Measurements from ENCODE around the gene PCK2. TPM values are rescaled to one million over a fixed set of nuclear protein-coding genes. Genes with fewer than 3 reads are reported as not detected.

Gene PCK2
- total and polyA plus RNA-seq, 2 of the 13 experiments (the other 11 are each of a cell fraction or from before 2014, with no cell fraction given) = 129 to 272 TPM

DNA sequence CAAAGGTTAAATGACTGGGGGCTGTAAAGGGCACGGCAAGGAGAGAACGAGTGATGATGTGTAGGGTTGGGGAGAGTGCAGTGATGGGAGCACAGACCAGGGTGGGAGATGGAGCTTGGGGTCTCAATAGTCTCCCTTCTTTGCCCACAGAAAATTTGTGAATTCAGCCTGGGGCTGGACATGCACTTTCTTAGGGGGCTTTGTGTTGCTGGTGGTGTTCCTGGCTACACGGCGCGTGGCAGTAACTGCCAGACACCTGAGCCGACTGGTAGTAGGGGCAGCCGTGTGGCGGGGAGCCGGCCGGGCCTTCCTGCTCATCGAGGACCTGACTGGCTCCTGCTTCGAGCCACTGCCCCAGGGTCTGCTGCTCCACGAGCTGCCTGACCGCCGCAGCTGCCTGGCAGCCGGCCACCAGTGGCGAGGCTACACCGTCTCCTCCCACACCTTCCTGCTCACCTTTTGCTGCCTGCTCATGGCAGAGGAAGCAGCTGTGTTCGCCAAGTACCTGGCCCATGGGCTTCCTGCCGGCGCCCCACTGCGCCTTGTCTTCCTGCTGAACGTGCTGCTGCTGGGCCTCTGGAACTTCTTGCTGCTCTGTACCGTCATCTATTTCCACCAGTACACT lies 38.1 kb downstream of the PCK2 start (continued):
- TF ChIP-seq, protein P1, sequence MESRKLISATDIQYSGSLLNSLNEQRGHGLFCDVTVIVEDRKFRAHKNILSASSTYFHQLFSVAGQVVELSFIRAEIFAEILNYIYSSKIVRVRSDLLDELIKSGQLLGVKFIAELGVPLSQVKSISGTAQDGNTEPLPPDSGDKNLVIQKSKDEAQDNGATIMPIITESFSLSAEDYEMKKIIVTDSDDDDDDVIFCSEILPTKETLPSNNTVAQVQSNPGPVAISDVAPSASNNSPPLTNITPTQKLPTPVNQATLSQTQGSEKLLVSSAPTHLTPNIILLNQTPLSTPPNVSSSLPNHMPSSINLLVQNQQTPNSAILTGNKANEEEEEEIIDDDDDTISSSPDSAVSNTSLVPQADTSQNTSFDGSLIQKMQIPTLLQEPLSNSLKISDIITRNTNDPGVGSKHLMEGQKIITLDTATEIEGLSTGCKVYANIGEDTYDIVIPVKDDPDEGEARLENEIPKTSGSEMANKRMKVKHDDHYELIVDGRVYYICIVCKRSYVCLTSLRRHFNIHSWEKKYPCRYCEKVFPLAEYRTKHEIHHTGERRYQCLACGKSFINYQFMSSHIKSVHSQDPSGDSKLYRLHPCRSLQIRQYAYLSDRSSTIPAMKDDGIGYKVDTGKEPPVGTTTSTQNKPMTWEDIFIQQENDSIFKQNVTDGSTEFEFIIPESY (CRISPR knock-in tag; IDR thresholded peaks at IDR 0.05) = peak; percentile 70
- no peak for TF ChIP-seq U2AF2 (IDR thresholded peaks at IDR 0.05; ENCODE audit: low read depth, low read length)

DNA sequence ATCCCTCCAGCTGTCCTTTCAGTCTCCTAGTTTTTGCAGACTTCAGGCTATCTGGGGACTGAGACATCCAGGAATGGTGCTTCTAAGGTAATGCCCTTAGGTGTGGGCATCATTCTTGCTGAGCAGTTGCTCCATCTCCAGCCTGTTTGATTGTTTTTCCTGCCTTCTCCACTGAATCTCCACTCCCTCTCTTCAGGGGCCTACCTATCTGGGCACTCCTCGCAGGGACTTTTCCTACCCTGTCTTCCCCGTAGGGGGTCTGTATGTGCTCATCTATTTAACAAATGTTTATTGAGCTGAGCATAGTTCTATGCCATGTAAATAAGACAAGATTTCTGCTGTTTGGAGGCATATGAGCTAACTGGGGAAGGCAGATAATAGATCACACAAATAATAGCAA lies 38.9 kb downstream of the PCK2 start:
- DNase-seq (ENCODE audit: low spot score) (no peak), FAIRE-seq (no peak), ATAC-seq (no peak)
- no peak overlapping the region for H3K9ac ChIP-seq (ENCODE audit: insufficient read depth, low read depth, low read length)
- no TSS peak for BruUV-seq (replicated peaks)
- H2AFZ ChIP-seq (ENCODE audit: low read length) = no peak overlapping the region
- in situ Hi-C loops (cut with HindIII; ENCODE audit: extremely low pct_ligation_motif_present, low pct_unique_long_range_greater_than_20kb) = loop anchor here (25.0 kb wide), 1 partner anchor 821 kb away; the partner anchor contains the start of genes BCL2L2, PABPN1 and PPP1R3E
- intact Hi-C loops (cut with micrococcal nuclease; ENCODE audit: unreplicated experiment) = no loop called here
- ChIA-PET CTCF (ENCODE audit: low intra/inter-chr PET ratio, low total read pairs) (no interaction called here), POLR2A (interaction anchor here (1.5 to 22.7 kb wide), 5 partner anchors 8 to 38 kb away, joined by 4 to 977 read pairs (median 16); partner anchors contain the start of genes DCAF11, EMC9, NRL and PCK2)
- peaks cover 64% of the 10 kb centered on the region for H3K4me1 ChIP-seq (ENCODE audit: insufficient read depth, low read length)
- H4K20me1 ChIP-seq (ENCODE audit: insufficient read depth, low read length) = peaks cover 4% of the 10 kb centered on the region; the same call in 1 of the 2 replicates
- no peaks in the 10 kb centered on the region for H3K9me3 ChIP-seq (ENCODE audit: low read length)
- H3K27ac ChIP-seq (ENCODE audit: extremely low read length, insufficient read depth, low read length) = no peak overlapping the region
- no peak overlapping the region for H3K4me3 ChIP-seq (replicated peaks in 1 of 3; ENCODE audit: insufficient read depth in 1 of 3, low read depth in 2 of 3, low read length in 3 of 3)
- peaks cover 2 to 9% of the 10 kb centered on the region in 2 experiments for H3K36me3 ChIP-seq (replicated peaks in 1 of 2; ENCODE audit: control insufficient read depth in 1 of 2, insufficient read depth in 2 of 2, low read length in 2 of 2)
- H3K79me2 ChIP-seq (ENCODE audit: insufficient read depth, low read length) = peaks cover 15% of the 10 kb centered on the region
- WGBS (ENCODE audit: low lambda C conversion rate) = 86% methylated on average over 2 of the region's 2 CpGs
- no peak overlapping the region for H3K4me2 ChIP-seq (ENCODE audit: low read depth, low read length)
- no peaks in the 10 kb centered on the region; a peak in 1 of 5 replicates for H3K27me3 ChIP-seq (ENCODE audit: control insufficient read depth in 1 of 2, insufficient read depth in 2 of 2, low read length in 2 of 2)
- TF ChIP-seq JARID2 (CRISPR knock-in tag; IDR thresholded peaks at IDR 0.05; ENCODE audit: insufficient replicate concordance) (no peak), SPEN (CRISPR knock-in tag; IDR thresholded peaks at IDR 0.05; ENCODE audit: low read depth) (no peak), ZNF720 (CRISPR knock-in tag; IDR thresholded peaks at IDR 0.05) (no peak), ZNF44 (CRISPR knock-in tag; IDR thresholded peaks at IDR 0.05) (no peak), ESRRA (CRISPR knock-in tag; IDR thresholded peaks at IDR 0.05; ENCODE audit: low read depth) (no peak), ZBTB3 (CRISPR knock-in tag; IDR thresholded peaks at IDR 0.05; ENCODE audit: borderline replicate concordance, low read depth) (no peak), ZMAT3 (CRISPR knock-in tag; conservative IDR thresholded peaks at IDR 0.05) (no peak), ZNF678 (CRISPR knock-in tag; IDR thresholded peaks at IDR 0.05) (no peak), SCMH1 (CRISPR knock-in tag; IDR thresholded peaks at IDR 0.05; ENCODE audit: borderline replicate concordance) (no peak), MEF2D (CRISPR knock-in tag; IDR thresholded peaks at IDR 0.05) (0 out of 2 replicates have a peak, but pooled peaks have one; percentile 7), ARHGAP35 (CRISPR knock-in tag; IDR thresholded peaks at IDR 0.05; ENCODE audit: borderline replicate concordance) (no peak), KLF15 (CRISPR knock-in tag; IDR thresholded peaks at IDR 0.05; ENCODE audit: borderline replicate concordance) (0 out of 2 replicates have a peak, but pooled peaks have one; percentile 58)
- TF ChIP-seq, protein P2, sequence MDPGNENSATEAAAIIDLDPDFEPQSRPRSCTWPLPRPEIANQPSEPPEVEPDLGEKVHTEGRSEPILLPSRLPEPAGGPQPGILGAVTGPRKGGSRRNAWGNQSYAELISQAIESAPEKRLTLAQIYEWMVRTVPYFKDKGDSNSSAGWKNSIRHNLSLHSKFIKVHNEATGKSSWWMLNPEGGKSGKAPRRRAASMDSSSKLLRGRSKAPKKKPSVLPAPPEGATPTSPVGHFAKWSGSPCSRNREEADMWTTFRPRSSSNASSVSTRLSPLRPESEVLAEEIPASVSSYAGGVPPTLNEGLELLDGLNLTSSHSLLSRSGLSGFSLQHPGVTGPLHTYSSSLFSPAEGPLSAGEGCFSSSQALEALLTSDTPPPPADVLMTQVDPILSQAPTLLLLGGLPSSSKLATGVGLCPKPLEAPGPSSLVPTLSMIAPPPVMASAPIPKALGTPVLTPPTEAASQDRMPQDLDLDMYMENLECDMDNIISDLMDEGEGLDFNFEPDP (CRISPR knock-in tag; conservative IDR thresholded peaks at IDR 0.05) = 0 out of 2 replicates have a peak, but pooled peaks have one; percentile 81
- TF ChIP-seq, protein P3, sequence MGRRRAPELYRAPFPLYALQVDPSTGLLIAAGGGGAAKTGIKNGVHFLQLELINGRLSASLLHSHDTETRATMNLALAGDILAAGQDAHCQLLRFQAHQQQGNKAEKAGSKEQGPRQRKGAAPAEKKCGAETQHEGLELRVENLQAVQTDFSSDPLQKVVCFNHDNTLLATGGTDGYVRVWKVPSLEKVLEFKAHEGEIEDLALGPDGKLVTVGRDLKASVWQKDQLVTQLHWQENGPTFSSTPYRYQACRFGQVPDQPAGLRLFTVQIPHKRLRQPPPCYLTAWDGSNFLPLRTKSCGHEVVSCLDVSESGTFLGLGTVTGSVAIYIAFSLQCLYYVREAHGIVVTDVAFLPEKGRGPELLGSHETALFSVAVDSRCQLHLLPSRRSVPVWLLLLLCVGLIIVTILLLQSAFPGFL (CRISPR knock-in tag; IDR thresholded peaks at IDR 0.05) = no peak
- TF ChIP-seq, protein P4, sequence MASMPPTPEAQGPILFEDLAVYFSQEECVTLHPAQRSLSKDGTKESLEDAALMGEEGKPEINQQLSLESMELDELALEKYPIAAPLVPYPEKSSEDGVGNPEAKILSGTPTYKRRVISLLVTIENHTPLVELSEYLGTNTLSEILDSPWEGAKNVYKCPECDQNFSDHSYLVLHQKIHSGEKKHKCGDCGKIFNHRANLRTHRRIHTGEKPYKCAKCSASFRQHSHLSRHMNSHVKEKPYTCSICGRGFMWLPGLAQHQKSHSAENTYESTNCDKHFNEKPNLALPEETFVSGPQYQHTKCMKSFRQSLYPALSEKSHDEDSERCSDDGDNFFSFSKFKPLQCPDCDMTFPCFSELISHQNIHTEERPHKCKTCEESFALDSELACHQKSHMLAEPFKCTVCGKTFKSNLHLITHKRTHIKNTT (CRISPR knock-in tag; IDR thresholded peaks at IDR 0.05) = no peak
